GM21367 (cell line): Measurements from ENCODE around the gene TULP3.
"Not testable (repeated sequence)": the region's sequence is repeated elsewhere in the genome, so short reads cannot be mapped to it uniquely, and the experiment has no call there.

Experiments used
- ATAC-seq: cut with Tn5 transposase; IDR thresholded peaks from one replicate; pipeline ENCODE4 v1.9.1; 2021; ENCODE audit not compliant: unreplicated experiment

TULP3 gene, protein sequence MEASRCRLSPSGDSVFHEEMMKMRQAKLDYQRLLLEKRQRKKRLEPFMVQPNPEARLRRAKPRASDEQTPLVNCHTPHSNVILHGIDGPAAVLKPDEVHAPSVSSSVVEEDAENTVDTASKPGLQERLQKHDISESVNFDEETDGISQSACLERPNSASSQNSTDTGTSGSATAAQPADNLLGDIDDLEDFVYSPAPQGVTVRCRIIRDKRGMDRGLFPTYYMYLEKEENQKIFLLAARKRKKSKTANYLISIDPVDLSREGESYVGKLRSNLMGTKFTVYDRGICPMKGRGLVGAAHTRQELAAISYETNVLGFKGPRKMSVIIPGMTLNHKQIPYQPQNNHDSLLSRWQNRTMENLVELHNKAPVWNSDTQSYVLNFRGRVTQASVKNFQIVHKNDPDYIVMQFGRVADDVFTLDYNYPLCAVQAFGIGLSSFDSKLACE

DNA sequence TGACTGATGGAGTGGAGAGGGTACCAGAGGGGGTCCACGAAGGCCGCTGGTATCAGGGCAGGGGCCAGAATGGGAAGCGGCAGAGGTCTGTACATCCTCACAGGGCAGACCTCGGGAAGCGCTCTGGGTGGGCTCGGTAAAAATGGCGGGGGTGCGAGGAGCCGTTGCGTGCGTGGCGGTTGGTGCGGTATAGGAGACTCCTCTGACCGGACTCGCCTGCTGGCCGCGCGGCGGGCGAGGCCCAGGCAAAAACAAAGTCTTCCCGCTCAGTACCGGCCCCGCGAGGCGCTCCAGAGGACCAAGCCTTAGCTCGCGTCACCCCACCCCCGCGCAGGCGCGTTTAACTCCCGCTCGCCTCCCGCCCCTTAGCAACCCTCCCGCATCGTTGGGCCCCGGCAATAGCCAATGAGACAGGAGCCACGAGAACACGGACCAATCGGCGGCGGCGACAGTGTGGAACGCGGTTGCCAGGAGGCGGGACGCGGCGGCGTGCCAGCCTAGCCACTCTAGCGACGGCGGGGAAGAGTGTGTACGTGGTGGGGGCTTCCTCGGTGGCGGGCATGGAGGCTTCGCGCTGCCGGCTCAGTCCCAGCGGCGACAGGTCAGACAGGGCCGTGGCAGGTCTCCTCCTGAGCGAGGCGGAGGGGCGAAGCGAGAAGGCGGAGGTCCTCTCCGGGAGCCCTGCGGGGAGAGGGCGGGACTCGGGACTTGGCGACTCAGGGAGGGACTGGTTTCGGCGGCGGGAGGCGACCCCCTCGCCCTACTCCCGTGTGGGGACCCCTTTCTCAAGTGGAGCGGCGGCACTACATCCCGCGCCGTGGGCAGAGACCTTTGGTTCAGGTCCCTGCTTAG, at the start of gene TULP3:
Gene TULP3, plus strand, starts transcription at position 504 of the 852 bp plus-strand sequence. Its CDS starts 57 bp downstream, at position 561.
- ATAC-seq: peak; percentile 92

DNA sequence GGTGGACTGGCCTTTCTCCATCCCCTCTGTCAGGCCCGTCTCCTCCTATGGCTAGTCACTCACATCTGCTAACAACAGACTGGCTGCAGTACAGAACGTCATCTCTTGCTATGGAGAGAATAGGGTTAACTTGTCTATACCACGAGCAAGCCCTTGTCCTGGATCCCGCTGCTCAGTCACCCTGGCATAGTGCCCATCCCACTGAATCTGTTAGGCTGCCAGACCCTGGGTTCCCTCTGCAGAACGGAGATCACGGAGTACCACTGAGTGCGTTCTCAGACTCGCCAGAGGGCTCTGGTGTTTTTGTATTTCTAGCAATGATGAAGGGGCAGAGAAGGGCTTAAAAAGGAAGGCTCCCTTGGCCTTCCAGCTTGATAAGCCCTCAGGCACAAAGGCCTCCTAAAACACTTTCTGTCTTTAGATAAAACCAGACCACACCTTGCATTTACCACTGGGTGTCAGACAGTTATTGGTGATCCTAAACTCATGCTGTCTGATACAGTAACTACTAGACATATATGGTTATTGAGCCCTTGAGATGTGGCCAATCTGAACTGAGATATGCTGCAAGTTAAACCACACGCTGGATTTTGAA, 49.5 kb upstream of the TULP3 start:
- no peak for ATAC-seq

DNA sequence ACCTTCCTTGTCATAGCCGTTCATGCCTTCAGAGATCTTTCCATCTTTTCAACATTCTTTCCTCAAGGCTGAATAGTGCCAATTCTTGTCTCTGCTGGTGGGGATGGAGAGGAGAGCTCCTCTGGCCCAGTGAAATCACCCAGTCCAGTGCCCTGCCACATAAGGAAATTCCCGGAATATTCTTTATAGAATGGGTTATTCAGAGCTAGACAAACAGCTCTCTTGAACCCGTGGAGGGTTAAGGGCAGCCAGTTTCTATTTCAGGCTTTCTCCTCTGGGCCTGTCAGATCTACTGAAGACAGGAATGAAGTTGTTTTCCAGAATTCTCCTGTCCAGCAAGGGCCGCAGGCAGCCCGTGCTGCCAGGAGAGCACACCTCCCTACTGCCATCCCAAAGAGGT, 47.7 kb upstream of the TULP3 start:
- no peak for ATAC-seq

DNA sequence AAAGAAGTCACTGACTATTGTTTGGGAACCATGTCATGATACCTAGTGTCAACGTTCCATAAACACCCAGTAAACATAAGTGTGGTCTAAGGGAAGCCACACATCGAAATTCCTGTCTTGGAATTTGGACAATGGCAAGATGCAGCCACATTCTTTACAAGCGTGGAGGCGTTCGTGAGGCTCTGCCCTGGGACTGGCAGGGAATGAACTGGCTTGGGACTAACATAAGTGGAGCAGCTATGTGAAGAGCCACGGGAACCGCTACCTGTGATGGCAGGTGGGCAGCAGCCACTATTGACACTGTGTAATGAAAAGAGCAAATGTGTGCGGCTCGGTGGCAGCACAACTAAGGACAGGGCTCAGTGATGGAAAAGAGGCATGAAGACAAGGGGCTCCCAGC, 45.9 kb upstream of the TULP3 start:
- ATAC-seq: no peak

DNA sequence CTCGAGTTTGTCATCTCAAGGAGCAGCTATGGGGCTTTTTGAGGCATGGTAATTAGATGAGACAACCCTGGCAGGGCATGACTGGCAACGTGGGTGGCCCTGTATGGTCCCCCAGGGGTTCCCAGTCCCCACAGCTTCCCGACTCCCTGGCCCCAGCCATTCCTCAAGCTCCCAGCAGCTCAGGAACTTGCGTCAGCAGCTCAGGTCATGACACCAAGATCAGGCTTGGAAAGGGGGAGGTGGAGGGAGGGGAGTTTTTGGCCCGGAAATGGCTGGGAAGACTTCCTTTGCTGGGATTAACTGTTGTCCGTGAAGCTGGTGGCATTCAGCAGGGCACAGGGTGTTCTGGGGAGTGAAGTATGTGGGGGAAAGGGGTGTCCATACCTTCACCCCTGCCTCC, 45.4 kb upstream of the TULP3 start:
- ATAC-seq: no peak

DNA sequence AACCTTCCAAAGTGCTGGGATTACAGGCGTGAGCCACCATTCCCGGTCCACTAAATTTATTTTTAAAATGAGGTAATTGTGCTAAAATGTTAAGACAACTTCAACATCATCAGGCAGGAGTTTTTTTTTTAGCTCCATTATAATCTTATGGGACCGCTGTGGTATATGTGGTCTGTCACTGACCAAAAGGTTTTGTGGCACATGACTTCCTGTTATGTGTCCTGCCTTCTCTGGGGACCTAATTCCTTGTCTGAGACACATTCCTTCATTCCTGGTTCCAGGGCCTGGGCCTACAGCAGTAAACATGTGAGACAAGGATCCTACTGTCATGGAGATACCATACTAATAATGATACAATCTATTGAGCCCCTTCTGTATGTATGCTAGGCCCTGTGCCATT, 38.8 kb upstream of the TULP3 start:
- ATAC-seq: no peak

DNA sequence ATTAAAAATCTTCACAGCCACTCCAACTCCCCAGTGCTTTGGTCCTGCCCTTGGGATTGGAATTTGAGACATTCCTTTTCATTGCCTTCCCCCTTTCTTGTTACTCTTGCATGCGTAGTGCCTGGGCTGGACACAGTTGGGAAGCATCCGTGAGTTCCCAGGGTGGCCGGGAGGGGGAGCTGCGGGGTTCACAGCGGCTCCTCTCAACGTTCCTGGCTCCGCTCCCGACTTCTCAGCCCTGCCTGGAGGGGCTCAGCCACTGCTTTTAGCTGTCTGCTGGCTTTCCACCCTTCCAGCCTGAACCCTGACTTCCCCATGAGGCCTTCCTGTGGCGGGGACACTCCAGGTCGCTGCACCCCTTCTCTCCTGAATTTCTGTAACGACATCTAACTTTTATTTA, 37.1 kb upstream of the TULP3 start:
- no peak for ATAC-seq

DNA sequence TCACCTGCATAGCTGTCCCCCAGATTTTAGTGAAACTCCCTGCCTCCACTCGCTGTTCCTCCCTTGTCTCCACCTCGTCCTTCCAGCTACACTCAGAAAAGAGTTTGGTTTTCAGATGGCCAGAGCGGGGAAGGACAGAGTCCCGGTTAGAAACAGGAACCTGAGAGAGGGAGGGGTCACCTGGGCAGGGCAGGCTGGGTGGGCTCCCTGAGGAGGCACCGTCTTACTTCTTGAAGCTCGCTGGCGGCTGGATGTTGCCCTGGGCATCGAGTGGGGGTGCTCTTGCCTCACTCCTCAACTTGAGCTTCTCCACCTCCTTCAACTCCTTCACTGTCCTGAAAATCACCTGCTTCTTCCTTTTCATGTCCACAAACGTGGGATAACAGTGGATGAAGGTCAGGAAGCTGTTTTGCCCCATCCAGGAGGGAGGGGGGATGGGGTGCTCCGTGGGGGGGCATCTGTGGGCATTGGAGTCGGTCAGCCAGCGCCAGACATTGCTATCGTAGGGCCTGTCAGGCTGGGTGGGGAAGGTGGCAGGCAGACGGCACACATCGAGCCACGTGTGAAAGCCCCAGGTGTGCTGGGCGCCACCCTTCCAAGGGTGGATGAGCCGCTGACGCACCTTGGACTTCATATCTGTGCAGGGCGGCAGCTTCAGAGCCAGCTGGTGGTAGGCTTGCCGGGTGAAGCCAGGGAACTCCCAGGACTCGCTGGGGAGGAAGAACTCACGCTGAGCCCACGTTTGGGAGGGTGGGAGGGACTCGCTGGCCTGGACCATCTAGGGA, 35.8 kb upstream of the TULP3 start:
- no peak for ATAC-seq

DNA sequence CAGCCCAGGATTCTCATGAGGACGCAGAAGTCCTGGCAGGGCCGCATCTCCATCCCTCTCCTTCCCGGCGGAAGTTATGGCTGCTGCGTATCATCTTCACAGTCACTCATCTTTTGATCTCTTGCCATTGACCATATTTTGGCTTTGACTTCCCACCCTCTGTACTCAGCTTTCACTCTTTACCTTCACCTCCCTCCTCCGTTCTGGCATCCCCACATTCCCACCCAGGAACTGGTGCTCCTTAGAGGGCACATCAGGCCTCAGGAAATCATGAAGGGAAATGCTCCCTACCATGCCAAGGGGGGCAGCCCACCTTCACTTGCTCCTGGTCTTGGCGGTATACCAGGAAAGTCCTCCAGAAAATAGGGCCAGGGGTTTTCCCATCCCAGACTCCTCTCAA, 35.1 kb upstream of the TULP3 start:
- ATAC-seq: no peak

DNA sequence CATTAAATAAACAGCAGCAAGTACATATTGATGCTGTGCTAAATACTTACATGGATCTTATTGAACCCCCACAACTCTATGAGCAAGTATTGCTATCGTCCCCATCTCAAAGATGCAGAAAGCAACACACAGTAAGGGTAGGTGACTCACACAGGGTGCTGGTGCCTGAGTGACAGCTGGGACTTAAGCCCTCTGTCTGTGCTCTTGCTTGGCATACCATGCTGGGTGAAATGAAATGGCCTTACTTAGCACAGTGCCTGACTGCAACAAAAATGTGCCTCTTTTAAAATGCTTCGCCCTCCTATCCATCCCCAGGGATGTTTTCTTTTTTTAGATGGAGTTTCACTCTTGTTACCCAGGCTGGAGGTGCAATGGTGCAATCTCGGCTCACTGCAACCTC, 34.6 kb upstream of the TULP3 start:
- no peak for ATAC-seq

DNA sequence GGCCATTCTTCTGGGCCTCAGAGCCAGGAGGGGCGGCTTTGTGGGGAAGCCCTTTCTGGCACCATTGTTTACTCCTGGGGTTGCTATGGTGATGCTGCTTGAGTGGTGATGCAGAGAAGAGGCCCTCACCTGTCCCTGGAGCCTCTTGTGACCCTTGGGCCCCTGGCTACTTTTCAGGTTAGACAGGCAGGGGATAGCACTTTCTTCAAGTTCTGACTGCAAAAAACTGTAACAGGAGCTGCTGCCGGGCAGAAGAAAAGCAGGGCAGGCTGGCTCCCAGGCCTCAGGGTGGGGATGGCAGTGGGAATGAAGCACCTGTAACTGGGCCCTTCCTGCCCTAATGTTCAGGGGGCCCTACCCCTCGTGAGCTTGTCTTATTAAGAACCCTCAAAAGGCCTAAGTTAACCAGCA, 33.7 kb upstream of the TULP3 start, which contains the start of gene TEX52:
Gene TEX52, minus strand, starts transcription at position 19 of the 411 bp plus-strand sequence. Its CDS starts 13 bp downstream, at position 6.
- no peak for ATAC-seq

DNA sequence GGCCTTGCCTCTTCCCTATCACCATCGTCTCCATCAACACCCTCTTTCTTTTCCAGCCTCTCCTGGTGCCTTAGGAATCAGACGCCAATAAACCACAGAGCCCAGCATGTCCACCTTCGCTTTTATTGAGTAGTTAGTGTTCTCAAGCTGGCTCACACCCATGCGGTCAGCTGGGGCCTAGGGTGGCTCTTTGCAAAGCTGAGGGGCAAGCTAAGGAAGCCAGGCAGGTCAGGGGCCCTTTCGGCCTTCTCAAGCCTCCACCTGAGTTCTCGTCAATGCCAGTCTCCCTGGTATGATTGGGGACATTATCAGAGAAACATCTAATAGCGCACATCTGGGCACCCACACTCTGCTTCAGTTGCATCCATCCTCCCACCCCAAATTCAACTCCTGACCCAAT, 33.1 kb upstream of the TULP3 start:
- ATAC-seq: no peak

DNA sequence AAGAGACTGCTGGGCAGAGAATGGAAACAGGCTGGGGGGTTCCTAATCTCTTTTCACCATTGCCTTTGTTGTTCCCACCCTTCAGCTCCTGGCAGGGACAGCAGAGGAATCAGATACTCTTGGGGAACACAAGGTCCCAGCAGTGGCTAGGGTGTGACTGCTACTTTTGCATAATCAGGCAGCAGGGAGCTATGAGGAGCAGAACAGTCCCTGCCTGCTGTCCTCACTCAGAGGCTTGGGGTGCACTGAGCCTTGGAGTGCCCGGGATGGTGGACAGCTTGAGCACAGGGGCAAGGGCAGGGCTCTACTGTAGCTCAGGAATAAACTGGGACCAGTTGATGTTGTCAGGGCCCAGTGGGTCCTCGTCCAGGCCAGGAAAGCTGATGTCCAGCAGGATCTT, 32.4 kb upstream of the TULP3 start:
- no peak for ATAC-seq

DNA sequence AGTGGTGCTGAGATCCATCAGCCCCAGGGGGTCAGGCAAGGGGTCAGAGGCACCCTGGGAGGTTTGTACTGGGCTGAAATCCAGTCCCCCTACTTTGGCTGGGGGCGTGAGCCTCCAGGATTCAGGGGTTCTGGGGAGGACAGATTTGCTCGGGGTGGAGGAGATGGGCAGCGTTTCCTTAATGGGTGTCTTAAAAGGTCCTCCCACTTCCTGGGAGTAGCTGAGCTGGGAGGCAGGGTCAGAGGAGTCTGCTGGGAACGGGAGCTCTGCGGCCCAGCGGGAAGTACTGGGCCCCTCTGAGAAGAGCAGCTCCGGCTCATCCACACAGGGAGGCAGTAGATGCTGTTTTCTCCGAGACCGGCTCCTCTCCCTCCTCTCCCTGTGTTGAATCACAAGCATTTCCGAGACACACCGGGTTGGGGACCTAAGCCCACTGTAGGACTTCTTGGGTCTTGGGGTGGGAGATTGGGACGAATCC, 31.7 kb upstream of the TULP3 start:
- ATAC-seq: no peak

DNA sequence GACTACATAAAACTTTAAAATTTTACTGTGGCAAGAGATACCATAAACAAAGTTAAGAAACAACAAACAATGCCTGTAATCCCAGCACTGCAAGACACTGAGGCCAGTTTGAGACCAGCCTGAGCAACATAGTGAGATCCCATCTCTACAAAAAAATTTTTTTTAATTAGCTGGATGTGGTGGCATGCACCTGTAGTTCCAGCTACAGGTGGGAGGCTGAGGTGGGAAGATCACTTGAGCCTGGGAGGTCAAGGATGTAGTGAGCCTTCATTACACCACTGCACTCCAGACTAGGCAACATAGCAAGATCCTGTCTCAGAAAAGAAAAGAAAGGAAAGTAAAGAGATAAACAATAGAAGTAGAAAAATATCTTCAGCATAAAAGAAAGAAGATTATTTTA, 30.5 kb upstream of the TULP3 start:
- no peak for ATAC-seq

DNA sequence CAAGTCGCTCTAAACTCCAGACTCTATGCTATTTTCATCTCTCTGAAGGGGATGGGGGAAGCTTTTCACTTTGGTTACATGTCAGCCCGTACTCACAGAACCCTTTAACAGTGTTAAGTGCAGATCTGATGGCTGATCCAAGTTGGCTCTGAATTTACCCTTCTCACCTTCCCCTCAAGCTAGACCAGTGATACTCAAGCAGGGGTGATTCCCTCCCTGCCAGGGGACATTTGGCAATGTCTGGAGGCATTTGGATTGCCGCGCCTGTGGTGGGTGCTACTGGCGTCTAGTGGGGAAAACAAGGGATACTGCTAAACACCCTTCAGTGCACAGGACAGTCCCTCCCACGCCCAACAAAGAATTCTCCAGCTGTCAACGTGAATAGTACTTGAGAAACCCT, 27.8 kb upstream of the TULP3 start:
- no peak for ATAC-seq

DNA sequence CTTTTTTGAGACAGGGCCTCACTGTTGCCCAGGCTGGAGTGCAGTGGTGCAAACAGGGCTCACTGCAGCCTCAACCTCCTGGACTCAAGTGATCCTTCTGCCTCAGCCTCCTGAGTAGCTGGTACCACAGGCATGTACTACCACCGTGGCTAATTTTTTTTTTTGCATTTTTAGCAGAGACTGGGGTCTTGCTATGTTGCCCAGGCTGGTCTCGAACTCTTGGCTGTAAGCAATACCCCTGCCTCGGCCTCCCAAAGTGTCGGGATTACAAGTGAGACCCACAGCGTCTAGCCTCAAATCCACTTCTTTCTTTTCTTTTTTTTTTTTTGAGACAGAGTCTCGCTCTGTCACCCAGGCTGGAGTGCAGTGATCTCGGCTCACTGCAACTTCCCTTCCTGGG, 27.3 kb upstream of the TULP3 start:
- ATAC-seq: not testable (repeated sequence)

DNA sequence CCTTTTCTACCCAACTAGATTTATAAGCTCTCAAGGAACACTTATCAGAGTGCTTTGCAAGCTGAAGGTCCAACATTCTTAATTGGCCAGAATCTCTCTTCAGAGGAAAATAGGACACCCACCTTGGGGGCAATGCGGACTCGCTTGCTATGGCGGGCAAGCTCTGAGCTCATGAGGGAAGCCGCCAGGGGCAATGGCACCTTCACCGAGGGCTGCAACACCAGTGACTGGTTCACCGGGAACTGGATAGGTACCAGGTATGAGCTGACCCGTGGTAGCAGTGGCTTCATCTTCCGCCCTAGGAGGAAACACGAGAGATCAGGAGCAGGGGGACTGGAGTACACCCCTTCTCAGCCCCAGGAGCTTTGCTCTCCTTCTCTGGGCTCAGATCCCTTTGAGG, 26.5 kb upstream of the TULP3 start:
- no peak for ATAC-seq

DNA sequence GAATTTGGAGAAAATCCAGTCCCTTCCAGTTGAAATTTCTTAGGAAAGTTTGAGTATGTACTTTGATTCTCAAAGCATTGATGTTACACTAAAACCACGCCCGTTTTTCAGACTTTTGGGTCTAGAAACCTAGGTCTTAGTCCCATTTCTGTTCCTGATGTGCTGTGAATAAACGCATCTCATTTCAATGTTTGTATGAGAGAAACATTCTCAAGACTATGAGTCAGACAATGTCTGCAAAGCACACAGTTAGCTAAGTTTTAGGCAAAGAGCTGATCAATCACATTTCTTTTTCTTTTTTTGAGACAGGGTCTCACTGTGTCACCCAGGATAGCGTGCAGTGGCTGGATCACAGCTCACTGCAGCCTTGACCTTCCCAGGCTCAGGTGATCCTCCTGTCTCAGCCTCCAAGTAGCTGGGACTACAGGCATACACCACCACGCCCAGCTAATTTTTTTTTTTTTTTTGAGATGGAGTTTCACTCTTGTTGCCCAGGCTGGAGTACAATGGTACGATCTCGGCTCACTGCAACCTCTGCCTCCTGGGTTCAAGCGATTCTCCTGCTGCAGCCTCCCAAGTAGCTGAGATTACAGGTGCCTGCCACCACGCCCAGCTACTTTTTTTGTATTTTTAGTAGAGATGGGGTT, 21.6 kb upstream of the TULP3 start:
- not testable (repeated sequence) for ATAC-seq

DNA sequence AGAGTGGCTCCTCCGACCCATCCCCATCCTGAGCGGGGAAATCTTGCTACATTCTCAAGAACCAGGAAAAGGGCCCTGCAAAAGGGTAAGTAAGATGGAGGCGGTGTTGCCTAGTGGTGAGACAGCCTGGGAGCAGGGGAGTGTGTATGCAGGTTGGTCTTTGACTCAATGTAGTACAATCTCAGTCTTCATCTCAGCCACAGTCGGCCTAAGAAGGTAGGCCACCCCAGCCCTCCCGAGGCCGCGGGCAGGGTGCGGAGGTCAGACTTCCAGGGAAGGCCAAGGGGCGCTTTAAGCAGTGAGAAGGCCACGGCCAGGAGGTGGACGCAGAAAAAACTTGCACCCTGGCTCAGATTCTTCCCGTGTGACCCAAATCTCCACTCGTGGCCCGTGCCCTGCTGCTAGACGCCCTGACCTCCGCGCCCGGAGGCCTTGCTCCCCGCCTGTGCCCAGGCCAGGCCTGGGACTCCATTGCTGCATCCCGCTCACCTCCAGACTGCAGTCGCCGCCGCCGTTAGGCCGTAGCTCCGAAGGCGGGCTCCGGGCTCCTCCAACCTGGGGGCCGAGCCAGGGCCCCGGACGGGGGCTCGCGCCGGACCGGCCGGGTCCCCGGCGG, 14.2 kb upstream of the TULP3 start:
- ATAC-seq: peak; percentile 22
